ENCODE data around the gene TGIF2.

TGIF2 gene

DNA sequence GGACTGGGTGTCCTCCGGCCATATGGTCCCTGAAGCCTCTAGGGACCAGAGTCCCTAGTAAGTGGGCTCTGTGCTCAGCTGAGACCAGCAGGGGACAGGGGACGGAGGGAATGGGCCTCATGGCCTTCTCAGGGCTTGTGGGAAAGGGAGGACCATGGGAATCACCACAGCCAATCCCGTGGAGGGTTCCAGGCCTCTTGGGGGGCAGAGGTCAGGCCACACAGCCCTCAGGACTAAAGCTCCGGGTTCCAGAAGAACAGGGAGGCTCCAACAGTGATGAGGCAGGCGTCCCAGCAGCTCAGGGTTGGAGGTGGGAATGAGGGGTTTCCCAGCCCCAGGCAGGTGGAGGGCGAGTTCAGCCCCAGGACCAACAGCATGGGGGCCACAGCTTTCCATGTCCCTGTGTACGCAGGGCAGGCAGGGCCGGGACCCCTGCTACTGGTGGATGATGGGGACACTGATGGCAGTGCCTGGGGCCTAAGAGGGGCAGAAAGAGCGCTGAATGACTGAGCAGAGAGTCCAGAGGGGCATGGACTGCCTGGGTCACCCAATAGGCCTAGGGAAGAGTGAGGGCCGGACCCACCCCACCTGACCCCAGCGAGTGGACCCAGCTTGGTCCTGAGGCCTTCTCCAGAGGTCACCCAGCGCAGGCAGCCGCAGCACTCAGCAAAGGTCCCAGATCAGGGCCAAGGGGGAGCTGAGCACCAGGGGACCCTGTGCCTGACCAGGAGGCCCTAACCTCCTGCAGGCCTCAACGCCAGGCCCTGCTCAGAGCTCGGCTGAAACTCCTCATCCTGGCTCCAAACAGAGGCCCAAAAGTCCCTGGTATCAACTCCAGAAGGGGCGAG lies 23.2 kb upstream of the TGIF2 start:
- H3K4me1 ChIP-seq (ENCODE audit: control insufficient read depth, insufficient read depth, low read length), result no peaks in the 10 kb centered on the region
- H3K36me3 ChIP-seq (ENCODE audit: control insufficient read depth in 2 of 2, insufficient read depth in 1 of 2, low read length in 2 of 2), result no peaks in the 10 kb centered on the region
- ChIA-PET CTCF (no interaction called here), POLR2A (no interaction called here)
- no peak overlapping the region for H3K4me3 ChIP-seq (ENCODE audit: low read depth, low read length)
- no peaks in the 10 kb centered on the region for H3K9me3 ChIP-seq (ENCODE audit: control insufficient read depth, insufficient read depth, low read depth, low read length)
- no peak for TF ChIP-seq REPIN1 (tag by site-specific recombination; IDR thresholded peaks at IDR 0.05; ENCODE audit: low read depth)
- TF ChIP-seq, protein P1, sequence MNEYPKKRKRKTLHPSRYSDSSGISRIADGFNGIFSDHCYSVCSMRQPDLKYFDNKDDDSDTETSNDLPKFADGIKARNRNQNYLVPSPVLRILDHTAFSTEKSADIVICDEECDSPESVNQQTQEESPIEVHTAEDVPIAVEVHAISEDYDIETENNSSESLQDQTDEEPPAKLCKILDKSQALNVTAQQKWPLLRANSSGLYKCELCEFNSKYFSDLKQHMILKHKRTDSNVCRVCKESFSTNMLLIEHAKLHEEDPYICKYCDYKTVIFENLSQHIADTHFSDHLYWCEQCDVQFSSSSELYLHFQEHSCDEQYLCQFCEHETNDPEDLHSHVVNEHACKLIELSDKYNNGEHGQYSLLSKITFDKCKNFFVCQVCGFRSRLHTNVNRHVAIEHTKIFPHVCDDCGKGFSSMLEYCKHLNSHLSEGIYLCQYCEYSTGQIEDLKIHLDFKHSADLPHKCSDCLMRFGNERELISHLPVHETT (tag by site-specific recombination; IDR thresholded peaks at IDR 0.05), result no peak
- TF ChIP-seq ZNF416 (tag by site-specific recombination; IDR thresholded peaks at IDR 0.05), result no peak
- TF ChIP-seq SP7 (tag by site-specific recombination; IDR thresholded peaks at IDR 0.05), result no peak
- TF ChIP-seq ZNF677 (tag by site-specific recombination; IDR thresholded peaks at IDR 0.05), result no peak
- no peak for TF ChIP-seq ZNF146 (tag by site-specific recombination; IDR thresholded peaks at IDR 0.05)
- no peak for TF ChIP-seq KLF7 (tag by site-specific recombination; IDR thresholded peaks at IDR 0.05; ENCODE audit: borderline replicate concordance)
- TF ChIP-seq ZNF561 (tag by site-specific recombination; IDR thresholded peaks at IDR 0.05; ENCODE audit: borderline replicate concordance), result no peak
- no peak for TF ChIP-seq ZNF792 (tag by site-specific recombination; IDR thresholded peaks at IDR 0.05)
- TF ChIP-seq, protein P2, sequence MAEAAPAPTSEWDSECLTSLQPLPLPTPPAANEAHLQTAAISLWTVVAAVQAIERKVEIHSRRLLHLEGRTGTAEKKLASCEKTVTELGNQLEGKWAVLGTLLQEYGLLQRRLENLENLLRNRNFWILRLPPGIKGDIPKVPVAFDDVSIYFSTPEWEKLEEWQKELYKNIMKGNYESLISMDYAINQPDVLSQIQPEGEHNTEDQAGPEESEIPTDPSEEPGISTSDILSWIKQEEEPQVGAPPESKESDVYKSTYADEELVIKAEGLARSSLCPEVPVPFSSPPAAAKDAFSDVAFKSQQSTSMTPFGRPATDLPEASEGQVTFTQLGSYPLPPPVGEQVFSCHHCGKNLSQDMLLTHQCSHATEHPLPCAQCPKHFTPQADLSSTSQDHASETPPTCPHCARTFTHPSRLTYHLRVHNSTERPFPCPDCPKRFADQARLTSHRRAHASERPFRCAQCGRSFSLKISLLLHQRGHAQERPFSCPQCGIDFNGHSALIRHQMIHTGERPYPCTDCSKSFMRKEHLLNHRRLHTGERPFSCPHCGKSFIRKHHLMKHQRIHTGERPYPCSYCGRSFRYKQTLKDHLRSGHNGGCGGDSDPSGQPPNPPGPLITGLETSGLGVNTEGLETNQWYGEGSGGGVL (tag by site-specific recombination; IDR thresholded peaks at IDR 0.05), result no peak
- no peak for TF ChIP-seq ZIC2 (tag by site-specific recombination; IDR thresholded peaks at IDR 0.05)
- H3K27ac ChIP-seq (ENCODE audit: extremely low read depth, low read depth, low read length), result no peak overlapping the region

DNA sequence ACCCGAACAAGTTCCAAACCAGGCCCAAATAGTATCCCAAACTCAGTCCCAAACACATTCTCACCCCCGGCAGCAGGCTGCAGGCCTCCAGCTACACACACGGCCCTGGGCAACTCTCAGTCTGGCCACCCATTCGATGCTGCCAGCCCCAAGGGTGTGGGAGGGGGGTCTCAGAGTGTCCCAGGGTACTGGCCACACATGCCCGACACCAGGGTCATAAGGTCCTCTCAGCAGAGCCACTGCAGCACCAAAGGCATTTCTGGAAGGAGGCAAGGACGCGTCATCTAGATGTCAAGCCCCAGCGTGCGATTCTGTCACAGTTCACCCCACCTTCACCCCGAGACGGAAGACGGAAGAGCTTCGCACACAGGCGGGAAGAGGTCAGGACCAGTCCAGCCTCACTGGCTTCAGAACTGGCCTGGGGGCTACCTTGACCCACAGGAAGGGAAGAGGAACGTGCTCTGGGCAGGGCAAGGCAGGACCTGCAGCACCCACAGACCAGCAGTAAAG lies 22.6 kb upstream of the TGIF2 start:
- no peaks in the 10 kb centered on the region for H3K36me3 ChIP-seq (ENCODE audit: control insufficient read depth in 2 of 2, insufficient read depth in 1 of 2, low read length in 2 of 2)
- POLR2A ChIA-PET, result no interaction called here
- CTCF ChIA-PET, result interaction anchor here (0.9 kb wide), 1 partner anchor 12 kb away, joined by 5 read pairs; no protein-coding TSS in a partner anchor
- H3K9me3 ChIP-seq (ENCODE audit: control insufficient read depth, insufficient read depth, low read depth, low read length), result no peaks in the 10 kb centered on the region
- H3K4me1 ChIP-seq (ENCODE audit: control insufficient read depth, insufficient read depth, low read length), result no peaks in the 10 kb centered on the region
- H3K27ac ChIP-seq (ENCODE audit: extremely low read depth, low read depth, low read length), result no peak overlapping the region
- H3K4me3 ChIP-seq (ENCODE audit: low read depth, low read length), result no peak overlapping the region
- TF ChIP-seq, protein P3, sequence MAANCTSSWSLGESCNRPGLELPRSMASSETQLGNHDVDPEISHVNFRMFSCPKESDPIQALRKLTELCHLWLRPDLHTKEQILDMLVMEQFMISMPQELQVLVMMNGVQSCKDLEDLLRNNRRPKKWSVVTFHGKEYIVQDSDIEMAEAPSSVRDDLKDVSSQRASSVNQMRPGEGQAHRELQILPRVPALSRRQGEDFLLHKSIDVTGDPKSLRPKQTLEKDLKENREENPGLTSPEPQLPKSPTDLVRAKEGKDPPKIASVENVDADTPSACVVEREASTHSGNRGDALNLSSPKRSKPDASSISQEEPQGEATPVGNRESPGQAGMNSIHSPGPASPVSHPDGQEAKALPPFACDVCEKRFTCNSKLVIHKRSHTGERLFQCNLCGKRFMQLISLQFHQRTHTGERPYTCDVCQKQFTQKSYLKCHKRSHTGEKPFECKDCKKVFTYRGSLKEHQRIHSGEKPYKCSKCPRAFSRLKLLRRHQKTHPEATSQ (tag by site-specific recombination; IDR thresholded peaks at IDR 0.05), result no peak
- TF ChIP-seq HOXA7 (CRISPR knock-in tag; IDR thresholded peaks at IDR 0.05; ENCODE audit: borderline replicate concordance) (no peak), ZFP41 (tag by site-specific recombination; IDR thresholded peaks at IDR 0.05; ENCODE audit: borderline replicate concordance) (no peak), ZNF785 (tag by site-specific recombination; IDR thresholded peaks at IDR 0.05) (no peak), MEIS1 (CRISPR knock-in tag; IDR thresholded peaks at IDR 0.05; ENCODE audit: borderline replicate concordance) (no peak), ZNF629 (tag by site-specific recombination; IDR thresholded peaks at IDR 0.05) (no peak), ZNF16 (tag by site-specific recombination; IDR thresholded peaks at IDR 0.05; ENCODE audit: low read depth) (no peak), RBAK (tag by site-specific recombination; IDR thresholded peaks at IDR 0.05) (no peak), ZEB2 (tag by site-specific recombination; IDR thresholded peaks at IDR 0.05) (no peak), ZNF133 (tag by site-specific recombination; IDR thresholded peaks at IDR 0.05) (no peak), ZNF23 (tag by site-specific recombination; IDR thresholded peaks at IDR 0.05; ENCODE audit: borderline replicate concordance) (no peak), ZNF274 (IDR thresholded peaks at IDR 0.05; ENCODE audit: low read length) (no peak), ZNF274 (tag by site-specific recombination; IDR thresholded peaks at IDR 0.05; ENCODE audit: borderline replicate concordance) (no peak), ZNF335 (tag by site-specific recombination; conservative IDR thresholded peaks at IDR 0.05) (no peak), ZNF138 (tag by site-specific recombination; IDR thresholded peaks at IDR 0.05; ENCODE audit: borderline replicate concordance) (no peak), GLI2 (tag by site-specific recombination; IDR thresholded peaks at IDR 0.05; ENCODE audit: borderline replicate concordance, low read depth) (no peak), ZNF585B (tag by site-specific recombination; IDR thresholded peaks at IDR 0.05) (no peak), FEZF1 (tag by site-specific recombination; IDR thresholded peaks at IDR 0.05) (no peak), ZNF670 (tag by site-specific recombination; IDR thresholded peaks at IDR 0.05; ENCODE audit: low read depth) (no peak)
- TF ChIP-seq, protein P4, sequence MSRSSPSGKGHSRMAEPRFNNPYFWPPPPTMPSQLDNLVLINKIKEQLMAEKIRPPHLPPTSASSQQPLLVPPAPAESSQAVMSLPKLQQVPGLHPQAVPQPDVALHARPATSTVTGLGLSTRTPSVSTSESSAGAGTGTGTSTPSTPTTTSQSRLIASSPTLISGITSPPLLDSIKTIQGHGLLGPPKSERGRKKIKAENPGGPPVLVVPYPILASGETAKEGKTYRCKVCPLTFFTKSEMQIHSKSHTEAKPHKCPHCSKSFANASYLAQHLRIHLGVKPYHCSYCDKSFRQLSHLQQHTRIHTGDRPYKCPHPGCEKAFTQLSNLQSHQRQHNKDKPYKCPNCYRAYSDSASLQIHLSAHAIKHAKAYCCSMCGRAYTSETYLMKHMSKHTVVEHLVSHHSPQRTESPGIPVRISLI (tag by site-specific recombination; IDR thresholded peaks at IDR 0.05), result no peak
